Hepatocyte (in vitro differentiated cells): Measurements from ENCODE around the gene RCN1. TPM values are rescaled to one million over a fixed set of nuclear protein-coding genes. Genes with fewer than 3 reads are reported as not detected.

Experiments used
- DNase-seq: peaks from one replicate; pipeline ENCODE4 v3.0.0-alpha.2; 2016; ENCODE audit warnings: low spot score
- H2AFZ ChIP-seq: fragments of 200-600 bp; sonication (generic); 2 replicates; pipeline ENCODE4 v1.6.0; 2016; ENCODE audit warnings: antibody characterized with exemption, mild to moderate bottlenecking
- H3K27ac ChIP-seq: fragments of 200-600 bp; sonication (generic); 2 replicates; pipeline ENCODE4 v1.5.1; 2016; ENCODE audit warnings: mild to moderate bottlenecking
- H3K27me3 ChIP-seq: fragments of 200-600 bp; sonication (generic); 2 replicates; pipeline ENCODE4 v1.6.1; 2016
- H3K36me3 ChIP-seq: fragments of 200-600 bp; sonication (generic); replicated peaks from 2 replicates; pipeline ENCODE4 v1.5.1; 2016; ENCODE audit warnings: low read depth; ENCODE audit not compliant: insufficient read depth
- H3K4me1 ChIP-seq: fragments of 200-600 bp; sonication (generic); 2 replicates; pipeline ENCODE4 v1.5.1; 2016; ENCODE audit warnings: mild to moderate bottlenecking, moderate library complexity; ENCODE audit not compliant: insufficient read depth
- H3K4me2 ChIP-seq: fragments of 200-600 bp; sonication (generic); 2 replicates; pipeline ENCODE4 v1.6.0; 2016
- H3K4me3 ChIP-seq: fragments of 200-600 bp; sonication (generic); 2 replicates; pipeline ENCODE4 v1.5.1; 2016; ENCODE audit warnings: mild to moderate bottlenecking
- H3K79me2 ChIP-seq: fragments of 200-600 bp; sonication (generic); 2 replicates; pipeline ENCODE4 v1.6.0; 2017; ENCODE audit warnings: mild to moderate bottlenecking
- H3K9me2 ChIP-seq: fragments of 200-600 bp; sonication (generic); replicated peaks from 2 replicates; pipeline ENCODE4 v1.6.0; 2017; ENCODE audit warnings: mild to moderate bottlenecking; ENCODE audit not compliant: insufficient read depth
- H3K9me3 ChIP-seq: fragments of 200-600 bp; sonication (generic); 2 replicates; pipeline ENCODE4 v1.5.1; 2016; ENCODE audit warnings: low read depth, mild to moderate bottlenecking
- H4K20me1 ChIP-seq: fragments of 200-600 bp; sonication (generic); 2 replicates; pipeline ENCODE4 v1.6.0; 2016; ENCODE audit warnings: mild to moderate bottlenecking; ENCODE audit not compliant: insufficient read depth, poor library complexity, severe bottlenecking
- CTCF ChIP-seq: fragments of 200-600 bp; sonication (generic); IDR thresholded peaks from 2 replicates; pipeline ENCODE4 v1.5.1; 2016; ENCODE audit warnings: antibody characterized with exemption, mild to moderate bottlenecking; ENCODE audit not compliant: poor library complexity
- EZH2 ChIP-seq: fragments of 200-600 bp; sonication (generic); IDR thresholded peaks from 2 replicates; pipeline ENCODE4 v1.6.1; 2016; ENCODE audit warnings: antibody characterized with exemption, mild to moderate bottlenecking, borderline replicate concordance
- EZH2phosphoT487 ChIP-seq: fragments of 200-600 bp; sonication (generic); IDR thresholded peaks from one replicate; pipeline ENCODE4 v1.6.1; 2018; ENCODE audit warnings: antibody characterized with exemption, mild to moderate bottlenecking, low read depth, moderate library complexity; ENCODE audit not compliant: unreplicated experiment, severe bottlenecking
- WGBS: methylation state at CpG from one replicate; pipeline ENCODE4 v1.1.6; 2016; ENCODE audit warnings: low lambda C conversion rate; ENCODE audit errors: missing lambda C conversion rate; 5-methylcytosine and 5-hydroxymethylcytosine counted together
- polyA plus RNA-seq: library from polyadenylated mRNA; unstranded; fragments of >200 nt; fragmentation: Nextera tagmentation; extraction: Ambion mirVana; gene quantifications from 2 replicates; pipeline ENCODE4 v1.2.1, GENCODE V29; 2016
- total RNA-seq: library from RNA; depleted of rRNA; stranded (reverse); fragments of >200 nt; gene quantifications from 2 replicates; pipeline ENCODE4 v1.2.3, GENCODE V29; 2014

RCN1 gene
- total and polyA plus RNA-seq, 2 experiments from 2014 or later, result 258 to 412 TPM

DNA sequence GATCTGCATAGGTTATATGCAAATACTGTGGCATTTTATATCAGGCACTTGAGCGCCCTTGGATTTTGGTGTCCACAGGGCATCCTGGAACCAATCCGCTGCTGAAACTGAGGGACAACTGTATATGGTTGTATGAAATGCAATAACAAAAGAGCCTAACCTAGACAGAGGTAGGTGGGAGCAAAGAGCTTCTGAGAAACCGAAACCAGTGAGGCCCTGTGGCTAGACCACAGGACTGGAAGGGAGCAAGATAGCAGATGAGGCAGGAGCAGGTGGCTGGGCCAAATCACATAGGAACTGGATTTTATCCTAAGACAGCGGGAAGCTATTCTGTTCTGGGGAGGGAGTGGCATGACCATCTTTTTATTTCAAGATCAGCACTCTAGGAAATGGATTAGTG lies 30.1 kb downstream of the RCN1 start:
- Histone ChIP-seq H3K27ac (no peak overlapping the region), H3K27me3 (no peaks in the 10 kb centered on the region), H2AFZ (no peak overlapping the region), H3K4me3 (no peak overlapping the region), H3K4me2 (no peak overlapping the region), H3K9me3 (no peaks in the 10 kb centered on the region), H3K79me2 (no peaks in the 10 kb centered on the region), H3K4me1 (no peaks in the 10 kb centered on the region), H3K9me2 (no peaks in the 10 kb centered on the region), H3K36me3 (no peaks in the 10 kb centered on the region), H4K20me1 (no peaks in the 10 kb centered on the region)
- TF ChIP-seq EZH2phosphoT487 (no peak), CTCF (no peak), EZH2 (no peak)
- WGBS, result 97% methylated on average over 4 of the region's 4 CpGs
- DNase-seq, result no peak

GRCh38 chr11:32122200-32122599 lies 31.3 kb downstream of the RCN1 start:
- 75% methylated on average over 2 of the region's 2 CpGs for WGBS
- no peaks in the 10 kb centered on the region for H3K9me3 ChIP-seq
- no peaks in the 10 kb centered on the region for H3K36me3 ChIP-seq
- no peaks in the 10 kb centered on the region for H3K9me2 ChIP-seq
- H2AFZ ChIP-seq, result no peak overlapping the region
- H3K27me3 ChIP-seq, result no peaks in the 10 kb centered on the region
- no peak overlapping the region for H3K27ac ChIP-seq
- H3K79me2 ChIP-seq, result no peaks in the 10 kb centered on the region
- H3K4me2 ChIP-seq, result no peak overlapping the region
- TF ChIP-seq CTCF, result no peak
- DNase-seq, result no peak
- H4K20me1 ChIP-seq, result no peaks in the 10 kb centered on the region
- no peaks in the 10 kb centered on the region for H3K4me1 ChIP-seq
- H3K4me3 ChIP-seq, result no peak overlapping the region

DNA sequence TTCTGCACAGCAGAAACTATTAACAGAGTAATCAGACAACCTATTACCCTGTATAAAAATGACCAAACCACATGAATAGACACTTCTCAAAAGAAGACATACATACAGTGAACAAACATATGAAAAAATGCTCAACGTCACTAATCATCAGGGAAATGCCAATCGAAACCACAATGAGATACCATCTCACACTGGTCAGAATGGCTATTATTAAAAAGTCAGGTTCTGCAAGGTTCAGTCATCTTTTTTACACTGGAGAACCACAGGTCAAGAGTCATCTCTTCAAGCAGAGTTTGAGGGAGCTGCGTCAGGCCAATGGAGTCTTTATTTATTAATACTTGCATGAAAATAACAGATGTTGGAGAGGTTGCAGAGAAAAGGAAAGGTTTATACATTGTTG lies 40.4 kb downstream of the RCN1 start:
- no peaks in the 10 kb centered on the region for H3K36me3 ChIP-seq
- TF ChIP-seq CTCF (no peak), EZH2 (no peak), EZH2phosphoT487 (no peak)
- no peak for DNase-seq
- no peaks in the 10 kb centered on the region for H3K79me2 ChIP-seq
- no peaks in the 10 kb centered on the region for H3K9me2 ChIP-seq
- WGBS, result 91% methylated on average over 3 of the region's 3 CpGs
- H3K27ac ChIP-seq, result no peak overlapping the region
- no peak overlapping the region for H2AFZ ChIP-seq
- H3K4me2 ChIP-seq, result no peak overlapping the region
- no peak overlapping the region for H3K4me3 ChIP-seq
- no peaks in the 10 kb centered on the region for H3K4me1 ChIP-seq
- no peaks in the 10 kb centered on the region for H4K20me1 ChIP-seq
- no peaks in the 10 kb centered on the region for H3K27me3 ChIP-seq
- no peaks in the 10 kb centered on the region for H3K9me3 ChIP-seq

GRCh38 chr11:32136657-32137056 lies 45.8 kb downstream of the RCN1 start:
- TF ChIP-seq EZH2, result no peak
- TF ChIP-seq CTCF, result no peak
- H2AFZ ChIP-seq, result no peak overlapping the region
- no peak overlapping the region for H3K4me3 ChIP-seq
- DNase-seq, result no peak
- H3K9me2 ChIP-seq, result no peaks in the 10 kb centered on the region
- no peaks in the 10 kb centered on the region for H3K36me3 ChIP-seq
- 91% methylated on average over 3 of the region's 3 CpGs for WGBS
- no peaks in the 10 kb centered on the region for H3K4me1 ChIP-seq
- no peaks in the 10 kb centered on the region for H3K79me2 ChIP-seq
- H3K9me3 ChIP-seq, result no peaks in the 10 kb centered on the region
- H4K20me1 ChIP-seq, result no peaks in the 10 kb centered on the region
- H3K27ac ChIP-seq, result peak overlapping the region; percentile 70
- no peak overlapping the region for H3K4me2 ChIP-seq
- no peaks in the 10 kb centered on the region for H3K27me3 ChIP-seq
